Measurements from ENCODE around the gene SNRPB2.

The SNRPB2 gene

GRCh38 chr20:16732506-16733152 lies 2.8 kb downstream of the SNRPB2 start:
- peaks cover 0 to 24% (median 11%) of the 10 kb centered on the region in 4 donors for H3K4me1 ChIP-seq
- H3K27me3 ChIP-seq: no peaks in the 10 kb centered on the region
- H3K9me3 ChIP-seq: no peaks in the 10 kb centered on the region
- intact Hi-C loops (cut with DNase I; ENCODE audit: low total_unique reads): loop anchor here (5.0 kb wide), 1 partner anchor 155 kb away; no protein-coding TSS in a partner anchor
- peaks cover 35 to 57% (median 37%) of the 10 kb centered on the region in 3 donors for H3K36me3 ChIP-seq
- H3K27ac ChIP-seq: no peak overlapping the region
- H3K4me3 ChIP-seq: no peak overlapping the region
- DNase-seq: no peak
- TF ChIP-seq, protein P1, sequence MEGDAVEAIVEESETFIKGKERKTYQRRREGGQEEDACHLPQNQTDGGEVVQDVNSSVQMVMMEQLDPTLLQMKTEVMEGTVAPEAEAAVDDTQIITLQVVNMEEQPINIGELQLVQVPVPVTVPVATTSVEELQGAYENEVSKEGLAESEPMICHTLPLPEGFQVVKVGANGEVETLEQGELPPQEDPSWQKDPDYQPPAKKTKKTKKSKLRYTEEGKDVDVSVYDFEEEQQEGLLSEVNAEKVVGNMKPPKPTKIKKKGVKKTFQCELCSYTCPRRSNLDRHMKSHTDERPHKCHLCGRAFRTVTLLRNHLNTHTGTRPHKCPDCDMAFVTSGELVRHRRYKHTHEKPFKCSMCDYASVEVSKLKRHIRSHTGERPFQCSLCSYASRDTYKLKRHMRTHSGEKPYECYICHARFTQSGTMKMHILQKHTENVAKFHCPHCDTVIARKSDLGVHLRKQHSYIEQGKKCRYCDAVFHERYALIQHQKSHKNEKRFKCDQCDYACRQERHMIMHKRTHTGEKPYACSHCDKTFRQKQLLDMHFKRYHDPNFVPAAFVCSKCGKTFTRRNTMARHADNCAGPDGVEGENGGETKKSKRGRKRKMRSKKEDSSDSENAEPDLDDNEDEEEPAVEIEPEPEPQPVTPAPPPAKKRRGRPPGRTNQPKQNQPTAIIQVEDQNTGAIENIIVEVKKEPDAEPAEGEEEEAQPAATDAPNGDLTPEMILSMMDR (IDR thresholded peaks at IDR 0.05): no peak

GRCh38 chr20:16740365-16741072 lies 10.7 kb downstream of the SNRPB2 start:
- Histone ChIP-seq H3K4me3 (no peak overlapping the region), H3K27ac (no peak overlapping the region), H3K36me3 (peaks cover 49 to 69% (median 52%) of the 10 kb centered on the region in 3 donors), H3K4me1 (no peaks in the 10 kb centered on the region), H3K9me3 (no peaks in the 10 kb centered on the region), H3K27me3 (no peaks in the 10 kb centered on the region)
- DNase-seq: no peak
- intact Hi-C loops (cut with DNase I; ENCODE audit: low total_unique reads): no loop called here
- TF ChIP-seq, protein P1 (IDR thresholded peaks at IDR 0.05): no peak

DNA sequence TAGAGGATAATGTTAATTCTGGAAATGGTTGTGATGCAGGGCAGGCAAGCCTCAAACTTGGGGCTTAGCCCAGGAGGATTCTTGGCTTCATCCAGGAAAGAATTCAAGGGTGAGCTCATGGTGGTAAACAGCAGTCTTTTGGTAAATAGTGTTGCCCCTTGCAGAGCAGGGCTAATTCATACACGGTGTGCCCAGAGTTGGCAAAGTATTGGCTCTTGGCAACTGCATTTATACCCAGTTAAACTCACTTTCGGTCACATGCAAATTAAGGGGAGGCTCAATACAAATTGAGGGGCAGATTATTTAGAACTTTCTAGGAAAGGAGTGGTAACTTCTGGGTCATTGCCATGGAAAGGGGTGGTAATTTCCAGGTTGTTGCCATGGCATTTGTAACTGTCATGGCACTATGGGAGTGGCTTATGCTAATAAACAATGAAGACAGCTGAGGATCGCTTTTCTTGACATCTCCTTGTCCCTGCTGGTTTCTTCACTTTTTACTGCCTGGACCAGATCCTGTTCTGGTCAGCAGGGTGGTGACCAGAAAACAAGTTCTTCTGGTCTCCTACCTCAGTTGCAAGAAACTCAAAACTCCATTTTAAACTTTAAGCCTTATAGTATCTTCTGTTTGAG lies 14.5 kb downstream of the SNRPB2 start:
- DNase-seq: no peak
- peaks cover 18 to 35% (median 23%) of the 10 kb centered on the region in 3 donors for H3K36me3 ChIP-seq

GRCh38 chr20:16745204-16745603 lies 15.4 kb downstream of the SNRPB2 start:
- Histone ChIP-seq H3K4me1 (no peaks in the 10 kb centered on the region), H3K27me3 (no peaks in the 10 kb centered on the region), H3K27ac (no peak overlapping the region), H3K4me3 (no peak overlapping the region), H3K9me3 (no peaks in the 10 kb centered on the region), H3K36me3 (peaks cover 8 to 26% (median 14%) of the 10 kb centered on the region in 3 donors)
- TF ChIP-seq, protein P1 (IDR thresholded peaks at IDR 0.05): no peak
- DNase-seq: no peak
- intact Hi-C loops (cut with DNase I; ENCODE audit: low total_unique reads): no loop called here

More for the DNA sequence above, 14.5 kb downstream of the SNRPB2 start:
- Histone ChIP-seq H3K9me3 (no peaks in the 10 kb centered on the region), H3K4me1 (no peaks in the 10 kb centered on the region), H3K27ac (no peak overlapping the region), H3K4me3 (no peak overlapping the region), H3K27me3 (no peaks in the 10 kb centered on the region)
- intact Hi-C loops (cut with DNase I; ENCODE audit: low total_unique reads): no loop called here
- TF ChIP-seq, protein P1 (IDR thresholded peaks at IDR 0.05): no peak

GRCh38 chr20:16747291-16747811 lies 17.5 kb downstream of the SNRPB2 start:
- DNase-seq: no peak
- no peaks in the 10 kb centered on the region for H3K4me1 ChIP-seq
- H3K36me3 ChIP-seq: peaks cover 0 to 4% (median 0%) of the 10 kb centered on the region in 3 donors
- no peak overlapping the region for H3K27ac ChIP-seq
- H3K27me3 ChIP-seq: no peaks in the 10 kb centered on the region
- intact Hi-C loops (cut with DNase I; ENCODE audit: low total_unique reads): no loop called here
- no peak overlapping the region for H3K4me3 ChIP-seq
- H3K9me3 ChIP-seq: no peaks in the 10 kb centered on the region
- TF ChIP-seq, protein P1 (IDR thresholded peaks at IDR 0.05): no peak
